ENCODE measurements around the gene EVC.
"Not testable (repeated sequence)": the region's sequence is repeated elsewhere in the genome, so short reads cannot be mapped to it uniquely, and the experiment has no call there.

Gene EVC

DNA sequence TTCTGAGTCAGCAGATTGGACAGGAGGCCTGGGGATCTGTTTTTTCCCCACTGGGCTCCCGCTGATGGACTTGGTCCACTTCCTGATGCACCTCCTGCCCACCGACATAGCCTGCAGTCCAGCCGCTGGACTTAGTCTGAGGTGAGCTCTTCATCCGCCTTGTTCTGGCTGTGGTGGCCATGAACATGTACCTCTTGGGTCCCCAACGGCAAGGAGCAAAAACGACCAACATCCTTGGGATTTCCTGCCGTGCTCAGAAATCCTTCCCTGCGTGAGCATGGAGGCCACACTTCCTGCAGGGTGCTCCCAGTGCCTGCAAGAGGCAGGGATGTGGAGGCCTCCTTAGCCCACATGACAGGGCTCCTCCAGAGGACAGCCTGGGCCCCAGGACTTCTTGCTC is 105.1 kb downstream of the EVC start:
- no peak for DNase-seq

GRCh38 chr4:5816851-5817375 is 105.9 kb downstream of the EVC start:
- no peak for DNase-seq

DNA sequence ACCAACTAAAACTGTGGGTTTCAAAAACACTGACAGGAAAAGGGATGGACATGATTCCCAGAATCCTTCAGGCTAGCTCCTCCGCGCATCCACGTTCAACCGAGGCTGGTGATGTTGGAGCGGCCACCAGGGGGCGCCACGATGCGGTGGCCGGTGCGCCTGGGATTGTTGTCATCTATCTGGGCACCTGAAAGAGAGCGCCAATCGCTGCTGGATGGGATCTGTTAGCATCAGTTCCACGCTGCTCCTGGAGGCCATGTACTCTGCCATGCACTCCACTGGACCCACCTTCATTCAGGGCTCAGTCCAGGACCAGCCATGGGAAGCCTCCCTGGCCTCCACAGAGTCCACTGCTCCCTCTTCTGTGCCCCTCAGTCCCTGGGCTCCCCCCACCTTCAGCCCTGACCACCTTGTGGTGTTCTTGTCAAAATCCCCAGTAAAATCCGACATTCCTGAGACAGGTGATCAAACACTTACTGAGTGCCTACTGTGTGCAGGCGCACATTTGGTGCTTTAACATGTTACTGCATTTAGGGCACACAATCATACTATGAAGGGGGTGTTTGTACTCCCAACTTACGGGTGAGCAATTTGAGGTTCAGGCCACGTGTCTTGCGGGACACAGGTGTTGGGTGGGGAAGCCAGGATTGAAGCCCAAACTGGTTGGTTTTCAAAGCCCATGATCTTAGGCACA is 110.8 kb downstream of the EVC start:
- DNase-seq = no peak

DNA sequence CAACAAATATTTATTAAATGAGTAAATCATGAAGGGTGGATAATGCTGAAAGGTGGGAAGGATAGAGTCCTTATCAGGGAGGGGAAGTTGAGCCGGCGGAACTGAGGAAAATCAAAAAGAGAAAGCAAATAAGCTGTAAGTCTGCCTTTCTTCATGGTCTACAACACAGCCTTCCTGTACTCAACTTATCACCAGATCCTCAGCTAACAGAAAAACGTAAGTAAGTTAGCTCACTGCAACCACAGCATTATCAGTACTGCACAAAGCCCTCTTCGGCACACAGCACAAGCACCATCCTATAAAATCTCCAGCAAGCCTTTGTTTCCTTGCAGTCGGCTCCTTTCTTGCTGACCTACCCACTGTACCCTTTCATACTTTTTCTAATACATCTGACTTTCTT is 111.6 kb downstream of the EVC start:
- no peak for DNase-seq

- peak in 1 of 14 donors; percentile 1 for DNase-seq
Observed at GRCh38 chr4:5823542-5824211, 112.7 kb downstream of the EVC start.

- DNase-seq = no peak
Observed at GRCh38 chr4:5824227-5824626, 113.2 kb downstream of the EVC start.

GRCh38 chr4:5824635-5825034 is 113.6 kb downstream of the EVC start:
- no peak for DNase-seq

GRCh38 chr4:5825321-5826041 is 114.5 kb downstream of the EVC start:
- no peak for DNase-seq

GRCh38 chr4:5826437-5827107 is 115.6 kb downstream of the EVC start:
- DNase-seq = no peak

- no peak for DNase-seq
Observed at GRCh38 chr4:5827108-5828004, 116.4 kb downstream of the EVC start.

DNA sequence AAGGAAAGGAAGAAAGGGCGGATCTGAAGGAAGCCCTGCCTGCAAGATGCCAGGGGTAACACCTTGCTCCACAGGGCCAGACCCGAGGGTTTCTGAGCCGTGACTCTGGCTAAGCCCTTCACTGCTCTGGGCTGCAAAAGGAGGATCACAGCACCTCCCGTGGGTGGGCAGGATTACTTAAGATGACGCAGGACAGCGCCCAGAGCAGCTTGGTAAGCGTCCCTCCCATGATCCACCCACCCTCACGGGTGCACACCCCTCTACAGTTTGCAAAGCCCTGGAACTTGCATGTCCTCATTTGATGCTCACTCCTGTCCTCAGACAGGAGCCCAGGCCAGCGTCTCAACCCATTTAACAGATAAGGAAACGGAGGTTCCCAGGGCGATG is 117.0 kb downstream of the EVC start:
- DNase-seq = no peak

- DNase-seq = no peak
Observed at GRCh38 chr4:5836943-5837342, 125.9 kb downstream of the EVC start.

DNA sequence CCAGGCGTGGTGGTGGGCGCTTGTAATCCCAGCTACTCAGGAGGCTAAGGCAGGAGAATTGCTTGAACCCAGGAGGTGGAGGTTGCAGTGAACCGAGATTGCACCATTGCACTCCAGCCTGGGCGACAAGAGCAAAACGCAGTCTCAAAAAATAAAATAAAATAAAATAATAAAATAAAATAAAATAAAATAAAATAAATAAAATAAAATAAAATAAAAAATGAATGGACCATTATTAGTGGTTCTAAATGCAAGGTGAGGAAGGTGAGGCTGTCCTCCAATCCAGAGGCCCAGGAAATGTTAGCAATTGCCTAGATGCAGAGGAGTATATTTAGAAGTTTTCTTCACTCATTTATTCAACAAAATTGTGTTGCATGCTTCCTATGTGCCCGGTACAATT is 126.5 kb downstream of the EVC start:
- DNase-seq = not testable (repeated sequence)

DNA sequence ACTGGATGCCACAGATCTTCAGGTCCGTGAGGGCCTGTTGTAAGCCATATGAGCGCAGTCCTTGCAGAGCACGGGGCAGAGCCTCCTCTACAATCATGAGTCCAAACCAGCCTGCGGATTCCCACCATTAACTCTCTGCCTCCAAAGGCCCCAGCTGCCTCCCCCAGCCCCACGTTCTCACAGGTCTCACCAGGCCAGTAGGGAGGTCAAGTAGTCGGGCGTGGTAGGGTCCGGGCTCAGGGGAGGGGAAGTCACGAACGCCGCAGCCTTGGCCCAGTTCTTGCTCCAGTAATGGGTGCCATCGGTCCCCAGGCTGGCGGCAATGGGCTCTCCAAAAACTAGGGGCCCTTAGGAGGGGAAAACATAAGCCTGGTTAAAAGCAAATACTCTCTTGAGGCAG is 128.3 kb downstream of the EVC start:
- DNase-seq = no peak

DNA sequence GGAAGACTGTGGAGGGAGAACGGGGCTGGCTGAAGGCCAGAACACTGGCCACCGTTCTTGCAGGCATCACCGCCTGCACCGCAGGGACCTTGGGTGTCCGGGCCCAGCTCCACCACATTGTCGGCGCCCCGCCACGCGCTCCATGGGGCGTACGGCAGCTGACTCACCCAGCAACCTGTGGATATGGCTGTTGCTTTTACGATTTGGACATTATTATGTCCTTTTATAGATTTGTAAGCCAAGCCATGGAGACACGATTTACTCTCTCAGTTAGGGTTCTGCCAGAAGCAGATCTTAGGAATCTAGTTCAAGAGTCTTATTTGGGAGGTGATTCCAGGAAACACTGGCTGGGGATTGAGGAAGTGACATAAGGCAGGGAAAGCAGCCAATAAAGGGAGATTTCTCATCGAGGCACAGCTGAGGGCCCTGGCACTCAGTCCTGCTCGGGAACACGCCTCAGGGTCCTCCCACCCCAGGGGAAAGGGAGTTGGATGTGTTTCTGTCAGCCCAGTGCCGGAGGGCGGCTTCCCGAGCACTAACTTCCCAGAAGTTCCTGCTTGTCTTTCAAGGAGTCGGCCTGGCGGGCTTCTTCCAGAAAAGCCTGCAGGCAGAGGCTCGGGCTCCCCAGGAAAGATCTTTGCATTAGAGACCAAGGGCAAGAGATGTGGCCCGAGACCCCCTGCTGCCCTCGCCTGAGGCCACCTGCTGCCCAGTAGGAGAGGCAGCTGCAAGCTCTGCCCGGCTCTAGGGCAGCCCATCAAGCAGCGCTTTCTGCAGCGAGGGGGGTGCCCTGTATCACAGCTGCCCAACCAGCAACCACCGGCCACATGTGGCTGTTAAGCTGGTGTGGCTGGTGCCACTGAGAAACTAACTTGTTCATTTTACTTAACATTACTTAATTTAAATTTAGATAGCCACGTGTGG is 129.0 kb downstream of the EVC start:
- peak in 5 of 14 donors; percentile 3 to 76 (median 6) for DNase-seq

DNA sequence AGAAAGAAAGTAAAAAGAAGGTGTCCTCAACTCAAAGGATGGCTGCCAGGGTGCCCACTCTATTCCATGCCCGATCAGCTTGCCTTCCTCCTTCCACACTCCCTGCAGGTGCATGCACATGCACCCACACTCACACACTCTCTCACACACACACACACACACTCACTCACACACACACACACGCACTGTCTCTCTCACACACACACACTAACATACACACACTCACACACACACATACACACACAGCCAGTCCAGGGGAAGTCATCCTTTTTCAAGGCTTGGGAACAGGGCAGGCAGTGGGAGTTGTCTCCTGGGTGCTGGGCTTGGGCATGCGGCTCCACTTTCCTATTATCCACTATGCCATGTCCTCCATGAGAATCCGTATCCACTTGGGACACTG is 131.5 kb downstream of the EVC start:
- no peak for DNase-seq

DNA sequence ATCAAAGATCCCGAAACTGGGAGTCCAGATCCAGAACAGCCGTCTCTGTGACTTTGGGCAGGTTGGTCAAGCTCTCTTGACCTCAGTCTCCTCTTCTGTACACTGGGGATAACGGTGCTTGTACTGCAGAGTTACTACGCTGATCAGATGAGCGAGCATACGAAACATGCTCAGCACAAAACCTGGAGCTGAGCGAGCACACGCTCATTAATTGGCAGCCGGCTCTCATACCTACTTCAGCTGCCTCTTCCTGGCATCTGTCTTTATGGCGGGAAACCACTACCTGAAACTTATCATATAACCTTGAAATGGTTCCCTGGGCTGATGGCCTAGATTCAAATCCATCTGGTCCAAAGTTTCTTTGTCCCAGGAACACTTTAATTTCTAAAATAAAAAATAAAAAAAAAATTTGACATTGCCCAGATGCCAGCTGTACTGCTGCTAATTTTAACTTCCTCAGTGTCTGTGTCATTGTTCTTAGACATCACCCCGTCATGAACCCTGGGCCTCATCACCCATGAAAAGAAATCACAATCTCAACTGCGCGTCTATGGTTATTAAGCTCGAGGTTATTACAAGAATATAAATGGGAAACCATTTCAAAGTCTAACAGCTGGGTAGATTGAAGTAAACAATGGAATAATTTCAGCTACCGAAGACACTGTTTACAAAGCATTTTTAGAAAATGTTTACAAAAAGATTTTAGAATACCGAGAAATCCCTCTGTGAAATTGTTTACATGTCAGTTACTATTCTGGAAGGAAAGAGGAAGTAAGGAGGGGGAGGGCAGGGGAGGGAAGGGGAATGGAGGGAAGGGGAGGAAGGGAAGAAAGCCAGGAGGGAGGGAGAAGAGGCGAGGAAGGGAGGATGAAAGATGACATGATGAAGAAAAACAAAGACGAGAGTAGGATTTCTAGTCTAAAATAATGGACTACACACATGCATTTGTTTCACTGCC is 132.9 kb downstream of the EVC start:
- DNase-seq = no peak

GRCh38 chr4:5845035-5845905 is 134.3 kb downstream of the EVC start:
- DNase-seq = peak in 1 of 14 donors; percentile 54

All from C1 segment of cervical spinal cord (tissue), 14 donors.